Upper lobe of left lung (tissue), 4 donors: ENCODE measurements around the gene LRRC10B.

ENCODE experiments used
- POLR2A ChIP-seq, 4 donors: fragments of 450-650 bp; IDR thresholded peaks; one replicate each; pipeline ENCODE4 v1.5.1; 2016 to 2017; ENCODE audit warnings: antibody characterized with exemption in 4 of 4, mild to moderate bottlenecking in 2 of 4
- TF ChIP-seq, protein P1 (sequence below), 6 experiments: fragments of 450-650 bp in 4 of 6; fragments of 200-600 bp in 2 of 6; sonication (generic) in 2 of 6; IDR thresholded peaks; one replicate each; pipeline ENCODE4 v1.5.1; 2016 to 2019; ENCODE audit warnings: antibody characterized with exemption in 6 of 6

GRCh38 chr11:61550665-61551227 lies 42.2 kb downstream of the LRRC10B start:
- TF ChIP-seq POLR2A (IDR thresholded peaks at IDR 0.05), result no peak
- TF ChIP-seq, protein P1, sequence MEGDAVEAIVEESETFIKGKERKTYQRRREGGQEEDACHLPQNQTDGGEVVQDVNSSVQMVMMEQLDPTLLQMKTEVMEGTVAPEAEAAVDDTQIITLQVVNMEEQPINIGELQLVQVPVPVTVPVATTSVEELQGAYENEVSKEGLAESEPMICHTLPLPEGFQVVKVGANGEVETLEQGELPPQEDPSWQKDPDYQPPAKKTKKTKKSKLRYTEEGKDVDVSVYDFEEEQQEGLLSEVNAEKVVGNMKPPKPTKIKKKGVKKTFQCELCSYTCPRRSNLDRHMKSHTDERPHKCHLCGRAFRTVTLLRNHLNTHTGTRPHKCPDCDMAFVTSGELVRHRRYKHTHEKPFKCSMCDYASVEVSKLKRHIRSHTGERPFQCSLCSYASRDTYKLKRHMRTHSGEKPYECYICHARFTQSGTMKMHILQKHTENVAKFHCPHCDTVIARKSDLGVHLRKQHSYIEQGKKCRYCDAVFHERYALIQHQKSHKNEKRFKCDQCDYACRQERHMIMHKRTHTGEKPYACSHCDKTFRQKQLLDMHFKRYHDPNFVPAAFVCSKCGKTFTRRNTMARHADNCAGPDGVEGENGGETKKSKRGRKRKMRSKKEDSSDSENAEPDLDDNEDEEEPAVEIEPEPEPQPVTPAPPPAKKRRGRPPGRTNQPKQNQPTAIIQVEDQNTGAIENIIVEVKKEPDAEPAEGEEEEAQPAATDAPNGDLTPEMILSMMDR (IDR thresholded peaks at IDR 0.05), result no peak
